Stimulated activated CD4-positive, alpha-beta T cell treated with anti-CD3 and anti-CD28 coated beads, Interleukin-4, amount 100 ng/mL, for 4 hours (primary cell): ENCODE data around the gene CDK6.

ENCODE experiments used
- DNase-seq, 2 experiments: peaks; one replicate each; pipeline ENCODE4 v3.0.0-alpha.2; 2020

CDK6 gene

DNA sequence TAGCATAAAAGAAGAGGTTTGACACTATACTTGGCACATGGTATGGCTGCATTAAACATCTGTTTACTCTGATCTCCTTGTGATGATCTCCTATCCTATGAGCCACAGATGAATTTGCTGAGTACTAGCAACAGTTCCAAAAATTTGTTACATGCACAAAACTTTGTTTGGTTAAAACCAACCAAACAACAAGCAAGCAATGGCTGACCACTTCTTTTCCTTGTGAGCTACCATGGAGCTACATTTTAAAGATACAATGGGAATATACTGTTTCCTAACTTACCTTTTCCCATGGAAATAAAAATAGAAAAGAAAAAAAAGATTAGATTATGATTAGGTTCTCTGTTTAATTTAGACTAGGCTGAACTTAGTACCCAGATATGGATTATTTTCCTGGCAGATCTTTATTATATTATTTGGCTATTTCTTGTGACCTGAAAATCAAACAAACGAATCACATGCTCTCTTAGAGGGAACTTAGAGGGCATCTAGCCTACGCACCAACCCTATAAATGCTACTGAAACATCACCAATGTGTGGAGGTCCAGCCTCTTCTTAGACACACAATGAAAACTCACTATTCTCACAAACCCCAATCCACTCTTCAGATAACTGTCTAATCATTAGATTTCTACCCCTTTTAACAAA lies 166.0 kb downstream of the CDK6 start:
- DNase-seq: no peak

DNA sequence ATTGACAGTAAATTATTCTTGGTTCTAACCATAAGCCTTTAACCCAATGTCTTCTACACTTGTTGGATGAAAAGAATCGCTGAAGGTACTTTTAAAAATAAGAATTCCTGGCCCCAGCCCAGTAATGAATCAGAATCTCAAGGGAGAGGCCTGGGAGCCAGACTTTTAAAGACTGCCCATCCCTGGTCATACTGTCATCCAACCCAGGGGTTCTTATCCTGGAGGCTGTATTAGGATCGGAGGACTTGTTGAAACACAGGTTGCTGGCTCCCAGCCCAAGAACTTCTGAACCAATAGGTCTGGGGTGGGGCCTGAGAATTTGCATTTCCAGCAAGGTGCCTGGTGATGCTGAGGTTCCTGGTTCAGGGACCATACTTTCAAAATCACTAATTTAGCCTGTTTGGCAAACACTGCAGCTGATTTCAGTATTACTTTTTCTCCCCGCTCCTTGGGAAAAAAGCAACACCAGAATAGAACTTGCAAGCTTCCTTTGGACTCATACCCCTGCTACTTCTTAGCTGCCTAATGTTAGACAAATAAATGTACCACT lies 166.7 kb downstream of the CDK6 start:
- DNase-seq: no peak

DNA sequence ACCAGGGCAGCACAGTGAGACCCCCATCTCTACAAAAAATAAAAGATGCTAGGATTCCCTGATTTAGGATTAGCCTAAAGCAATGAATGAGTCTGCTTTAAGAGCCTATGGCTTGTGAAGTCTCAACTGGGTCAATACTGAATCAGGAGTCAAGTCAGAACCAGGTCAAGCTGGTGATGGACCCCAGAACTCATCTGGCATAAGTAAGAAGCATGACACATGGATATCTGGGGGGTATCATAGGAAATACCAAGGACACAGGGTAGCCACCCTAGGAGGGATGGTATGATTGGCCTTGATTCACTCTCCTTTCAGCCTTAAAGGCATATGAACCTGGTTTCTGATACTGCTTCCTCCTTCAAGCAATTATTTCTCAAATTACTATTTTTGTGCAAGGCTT lies 167.8 kb downstream of the CDK6 start:
- no peak for DNase-seq

DNA sequence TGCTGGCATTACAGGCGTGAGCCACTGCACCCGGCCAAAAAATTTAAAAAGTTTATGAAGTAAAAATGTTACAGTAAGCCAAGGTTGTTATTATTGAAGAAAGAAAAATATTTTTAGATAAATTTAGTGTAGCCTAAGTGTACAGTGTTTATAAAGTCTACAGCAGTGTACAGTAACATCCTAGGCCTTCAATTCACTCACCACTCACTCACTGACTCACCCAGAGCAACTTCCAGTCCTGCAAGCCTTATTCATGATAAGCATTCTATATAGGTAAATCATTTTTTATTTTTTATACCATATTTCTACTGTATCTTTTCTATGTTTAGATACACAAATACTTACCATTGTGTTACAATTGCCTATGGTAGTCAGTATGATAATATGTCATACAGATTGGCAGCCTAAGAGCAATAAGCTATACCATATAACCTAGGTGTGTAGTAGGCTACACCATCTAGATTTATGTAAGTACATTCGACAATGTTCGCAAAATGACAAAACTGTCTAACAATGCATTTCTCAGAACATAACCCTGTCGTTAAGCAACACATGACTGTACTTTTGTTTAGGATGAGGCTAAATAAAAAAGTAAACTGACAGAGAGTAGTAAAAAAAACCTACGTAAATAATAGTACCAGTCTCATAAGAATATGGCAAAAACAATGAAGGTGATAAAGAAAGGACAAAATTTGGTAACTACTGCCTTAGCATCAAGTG lies 168.4 kb downstream of the CDK6 start:
- no peak for DNase-seq

DNA sequence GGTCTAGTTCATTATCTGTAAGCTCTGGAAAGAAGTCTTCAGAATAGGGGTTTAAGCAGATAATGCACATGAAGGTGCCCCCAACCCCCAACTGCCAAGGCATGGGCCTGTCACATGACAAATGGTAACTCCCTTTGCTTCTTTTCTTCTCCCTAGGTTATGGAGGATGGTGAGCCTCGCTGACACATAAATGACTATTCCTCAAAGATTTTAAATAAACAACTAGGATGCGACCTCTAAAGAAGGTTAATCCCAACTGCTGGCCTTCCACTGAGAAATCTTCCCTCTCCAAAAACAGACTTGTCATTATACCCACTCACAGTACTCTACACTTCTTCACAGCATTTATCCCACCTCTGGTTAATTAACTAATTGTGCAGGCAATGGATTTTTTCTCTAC lies 170.4 kb downstream of the CDK6 start:
- DNase-seq: no peak

DNA sequence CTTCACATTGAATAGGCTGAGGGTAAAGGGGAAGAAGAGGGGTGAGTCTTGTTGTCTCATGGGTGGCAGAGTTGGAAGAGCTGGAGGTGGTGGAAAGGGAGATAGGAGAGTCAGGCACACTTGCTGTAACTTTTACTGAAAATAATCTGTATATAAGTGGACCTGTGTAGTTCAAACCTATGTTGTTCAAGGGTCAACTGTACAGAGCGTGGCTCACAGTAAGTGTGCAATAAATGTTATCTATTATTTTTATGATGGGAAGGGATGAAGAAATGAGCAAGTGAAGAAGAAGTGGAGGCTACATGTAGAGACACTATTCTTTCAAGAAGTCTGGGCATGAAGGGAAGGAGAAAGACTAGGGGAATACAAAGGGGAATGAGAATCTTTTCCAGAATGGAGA lies 174.7 kb downstream of the CDK6 start:
- no peak for DNase-seq

DNA sequence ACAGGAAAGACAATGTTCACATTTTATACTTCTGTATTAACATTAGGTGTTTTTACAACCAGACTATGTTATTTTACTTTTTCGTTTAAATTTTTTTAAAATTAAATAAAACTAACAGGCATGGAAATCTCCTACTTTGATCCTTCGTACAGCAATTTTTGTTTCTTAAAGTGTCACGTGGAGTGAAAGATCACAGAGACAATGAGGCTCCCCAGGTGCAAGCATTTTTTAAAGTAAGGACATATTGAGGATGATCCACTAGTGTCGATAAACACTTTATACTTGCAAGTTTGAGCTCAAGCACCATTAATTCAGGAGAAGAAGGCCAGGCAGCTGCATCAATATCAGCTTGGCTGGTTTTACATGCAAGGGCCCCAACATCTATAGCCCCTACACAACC lies 177.7 kb downstream of the CDK6 start:
- DNase-seq: no peak

DNA sequence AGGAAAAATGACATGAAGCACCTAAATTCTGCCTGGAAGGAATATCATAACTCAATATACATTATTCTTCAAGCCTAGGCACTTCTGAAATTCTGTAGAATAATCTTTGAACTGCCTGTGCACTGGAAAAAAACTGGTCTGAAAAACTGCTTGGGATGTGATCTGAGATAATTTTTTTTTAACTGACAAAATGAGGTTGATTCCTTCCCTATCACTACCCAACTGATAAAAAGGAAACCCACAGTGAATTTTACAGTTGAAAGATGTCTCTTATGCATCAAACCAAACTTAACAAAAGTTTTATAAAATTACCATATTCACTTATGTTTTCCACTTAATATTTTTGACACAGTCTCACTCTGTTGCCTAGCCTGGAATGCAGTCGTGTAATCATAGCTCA lies 179.0 kb downstream of the CDK6 start:
- no peak for DNase-seq

DNA sequence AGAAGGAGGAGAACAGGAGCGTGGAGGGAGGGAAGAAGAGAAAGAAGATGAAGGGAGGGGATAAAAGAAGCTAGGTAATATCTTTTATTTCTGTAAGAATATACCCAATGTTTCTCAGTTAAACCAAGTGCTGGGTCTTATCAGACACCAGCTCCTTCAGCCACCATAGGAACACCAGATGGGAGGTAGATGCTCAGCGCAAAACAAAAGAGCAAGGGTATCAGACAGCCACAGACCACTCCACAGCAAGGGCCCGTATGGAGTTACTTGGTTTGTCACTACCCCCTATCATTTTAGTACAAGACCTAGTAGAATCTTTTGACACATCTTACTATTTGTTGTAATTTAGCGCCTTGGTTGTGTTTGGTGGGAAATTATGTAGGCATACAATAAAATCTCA lies 180.3 kb downstream of the CDK6 start:
- no peak for DNase-seq

DNA sequence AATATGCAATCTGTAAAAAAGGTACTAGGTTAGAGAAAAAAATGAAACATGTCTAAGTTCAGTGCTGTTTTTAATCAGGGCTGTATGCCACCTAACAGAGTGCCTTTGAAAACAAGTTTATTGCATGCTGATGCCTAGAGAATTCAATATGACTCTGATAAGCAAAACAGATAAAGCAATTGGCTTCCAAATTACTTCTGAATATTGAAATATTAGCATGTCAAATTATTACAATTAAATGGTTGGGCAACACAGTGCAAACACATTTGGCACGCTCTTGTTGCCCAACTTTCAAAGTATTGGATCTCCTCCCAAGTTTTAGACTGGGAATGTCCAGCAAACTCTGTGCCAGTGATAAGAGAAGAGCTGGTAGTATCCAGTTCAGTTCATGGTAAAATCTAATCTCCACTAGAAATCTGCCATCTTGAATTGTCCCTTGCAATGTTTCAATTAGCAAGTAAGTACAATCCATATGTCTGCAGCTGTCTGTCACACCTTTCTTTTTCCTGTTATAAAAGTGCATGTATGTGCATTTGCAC lies 181.0 kb downstream of the CDK6 start:
- DNase-seq: no peak

DNA sequence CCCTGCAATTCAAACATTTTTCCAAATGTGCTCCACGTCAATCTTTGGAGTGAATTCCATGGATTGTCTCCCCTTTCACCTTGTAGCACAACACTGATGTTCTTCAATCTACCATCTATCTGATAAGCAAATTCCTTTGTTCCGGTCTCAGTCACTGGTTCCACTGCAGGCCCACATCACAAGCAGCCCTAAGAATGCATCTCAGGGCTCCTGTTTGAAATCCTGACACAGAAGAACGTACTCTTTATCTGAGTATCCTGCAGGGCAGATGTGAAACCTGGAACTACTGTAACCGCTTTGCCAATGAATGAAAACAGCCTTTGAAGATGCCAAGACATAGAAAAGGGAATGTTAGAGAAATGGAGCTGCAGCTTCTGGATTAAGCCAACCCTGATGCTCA lies 183.2 kb downstream of the CDK6 start:
- no peak for DNase-seq

DNA sequence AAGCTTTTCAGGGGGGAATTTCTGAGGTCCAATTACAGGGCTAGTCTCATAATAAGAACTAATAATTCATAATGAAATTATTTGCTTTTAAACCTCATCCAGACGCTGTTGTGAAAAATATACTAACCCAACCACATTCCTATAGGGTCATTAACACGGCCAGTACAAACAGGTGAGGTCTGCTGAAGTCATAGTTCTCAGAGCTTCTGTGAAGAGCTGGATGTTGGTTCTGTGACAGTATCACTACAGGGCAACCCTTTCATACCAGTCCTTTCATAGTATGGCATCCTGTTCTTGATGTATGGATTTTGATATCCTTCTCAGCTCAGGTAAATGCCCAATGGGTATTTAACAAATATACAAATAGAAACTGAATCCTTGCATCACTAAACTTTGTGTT lies 183.8 kb downstream of the CDK6 start:
- no peak for DNase-seq

DNA sequence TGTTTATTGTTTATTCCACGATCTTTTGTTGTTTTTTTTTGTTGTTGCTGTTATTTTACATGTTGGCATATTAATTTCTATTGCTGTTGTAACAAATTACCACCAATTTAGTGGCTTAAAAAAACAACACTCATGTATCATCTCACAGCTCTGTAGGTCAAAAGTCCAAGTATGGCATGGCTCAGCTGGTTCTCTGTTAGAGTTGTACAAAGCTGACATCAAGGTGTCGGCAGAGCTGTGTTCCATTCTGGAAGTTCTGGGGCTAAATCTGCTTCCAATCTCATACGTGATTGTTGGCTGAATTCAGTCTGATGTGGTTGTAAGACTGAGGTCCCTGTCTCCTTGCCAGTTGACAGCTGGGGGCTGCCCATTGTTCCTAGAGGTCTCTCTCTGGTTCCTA lies 186.0 kb downstream of the CDK6 start:
- DNase-seq: no peak

DNA sequence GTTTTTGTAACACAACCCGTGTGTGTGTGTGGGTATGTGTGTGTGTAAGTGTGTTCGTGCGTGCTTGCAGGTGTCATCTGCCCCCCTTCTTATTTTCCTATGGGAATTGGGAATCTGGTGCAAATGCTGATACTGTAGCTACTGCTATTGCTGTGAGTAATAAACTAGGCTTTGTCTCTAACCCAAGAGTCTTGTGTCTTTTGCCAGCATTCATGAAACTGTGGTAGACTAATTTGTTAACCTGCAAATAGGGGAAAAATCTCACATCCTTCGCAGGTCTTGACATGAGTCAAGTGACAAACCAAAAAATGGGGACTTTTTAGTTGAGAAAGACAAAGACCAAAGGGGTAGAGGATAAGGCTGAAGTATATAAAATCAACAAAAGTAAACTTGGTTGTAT lies 188.3 kb downstream of the CDK6 start:
- no peak for DNase-seq

DNA sequence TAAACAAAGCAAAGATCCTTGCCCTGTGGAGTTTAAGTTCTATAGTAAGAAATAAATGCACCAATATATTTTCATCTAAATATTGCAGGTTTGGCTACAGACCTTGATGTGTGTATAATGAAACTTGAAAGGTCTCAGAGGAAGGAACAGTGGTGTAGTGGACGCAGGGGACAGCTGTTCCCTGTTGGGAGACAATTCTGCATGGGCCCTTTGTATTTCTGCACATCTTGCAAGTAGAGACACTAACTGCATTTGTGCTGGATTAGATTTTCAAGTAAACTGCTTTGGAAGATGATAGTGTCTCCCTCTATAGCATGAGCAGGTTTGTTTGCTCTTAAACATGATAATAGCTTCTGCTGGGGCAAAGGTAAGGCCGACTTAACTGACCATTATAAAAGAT lies 188.7 kb downstream of the CDK6 start:
- no peak for DNase-seq

DNA sequence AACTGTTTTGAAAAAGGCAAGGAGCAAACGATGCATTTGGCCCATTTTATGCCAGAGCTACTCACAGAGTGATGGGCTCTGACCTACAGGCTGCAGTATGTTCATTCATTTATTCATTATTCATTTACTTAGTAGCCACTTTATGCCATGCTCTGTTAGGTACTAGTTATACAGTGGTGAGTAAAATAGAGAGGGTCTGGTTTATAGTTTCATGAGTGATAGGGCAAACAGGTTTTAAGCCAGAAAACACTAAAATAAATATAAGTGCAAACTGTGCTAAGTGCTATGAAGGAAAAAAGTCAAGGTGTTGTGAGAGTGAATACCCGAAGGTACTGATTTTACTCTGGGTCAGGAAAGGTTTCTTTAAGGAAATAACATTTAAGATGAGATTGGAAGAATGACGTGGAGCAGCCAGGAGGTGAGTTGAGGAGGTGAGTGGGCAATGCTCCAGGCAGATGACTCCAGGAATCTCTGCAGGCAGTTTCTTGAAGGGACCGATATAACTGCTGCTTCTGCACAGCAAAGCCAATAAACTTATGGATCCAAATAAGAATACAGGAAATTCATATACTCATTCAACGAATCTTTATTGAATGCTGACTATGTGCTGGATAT lies 189.3 kb downstream of the CDK6 start:
- no peak for DNase-seq

DNA sequence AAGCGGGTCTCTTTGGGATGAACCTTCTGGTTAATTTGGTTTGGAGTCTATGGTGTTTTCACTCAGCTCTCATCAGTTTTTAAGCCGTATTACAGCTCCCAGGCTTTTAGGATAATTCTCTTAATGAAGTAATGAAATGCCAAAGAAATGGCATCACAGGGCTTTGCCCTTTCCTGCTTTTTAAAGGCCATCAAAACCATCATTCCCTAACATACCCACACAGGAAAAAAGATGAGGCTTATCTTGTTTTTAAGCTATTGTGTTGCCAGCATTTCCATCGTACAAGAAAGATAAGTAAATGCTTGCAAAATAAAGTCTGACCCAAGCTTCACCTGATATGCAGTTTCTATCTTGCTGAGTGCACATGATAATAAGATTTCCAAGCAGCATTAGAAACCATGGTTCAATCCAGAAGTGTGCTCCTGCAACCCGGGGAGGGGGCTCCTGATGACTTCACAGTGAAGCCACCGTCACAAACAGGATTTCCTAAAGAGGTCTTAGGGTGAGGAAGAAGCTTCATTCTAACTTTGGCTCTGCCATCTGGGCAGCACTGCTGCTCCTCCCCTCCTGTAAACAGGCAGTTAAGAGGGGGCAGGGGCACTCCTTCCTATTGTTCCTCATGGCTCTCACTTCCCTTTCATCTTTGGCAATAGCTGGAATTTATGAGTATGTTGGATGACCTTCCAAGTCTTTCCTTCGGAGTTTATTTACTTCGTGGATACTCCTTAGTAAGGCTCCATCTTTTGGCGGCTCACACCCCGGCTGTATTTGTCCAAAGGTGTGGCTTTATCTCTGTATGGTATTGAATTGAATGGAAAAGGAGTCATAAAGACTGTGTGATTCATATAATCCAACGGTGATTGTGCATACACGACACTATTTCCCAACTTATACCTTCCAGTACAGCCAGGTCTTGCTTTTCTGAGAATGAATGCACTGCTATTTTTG lies 191.0 kb downstream of the CDK6 start:
- no peak for DNase-seq

DNA sequence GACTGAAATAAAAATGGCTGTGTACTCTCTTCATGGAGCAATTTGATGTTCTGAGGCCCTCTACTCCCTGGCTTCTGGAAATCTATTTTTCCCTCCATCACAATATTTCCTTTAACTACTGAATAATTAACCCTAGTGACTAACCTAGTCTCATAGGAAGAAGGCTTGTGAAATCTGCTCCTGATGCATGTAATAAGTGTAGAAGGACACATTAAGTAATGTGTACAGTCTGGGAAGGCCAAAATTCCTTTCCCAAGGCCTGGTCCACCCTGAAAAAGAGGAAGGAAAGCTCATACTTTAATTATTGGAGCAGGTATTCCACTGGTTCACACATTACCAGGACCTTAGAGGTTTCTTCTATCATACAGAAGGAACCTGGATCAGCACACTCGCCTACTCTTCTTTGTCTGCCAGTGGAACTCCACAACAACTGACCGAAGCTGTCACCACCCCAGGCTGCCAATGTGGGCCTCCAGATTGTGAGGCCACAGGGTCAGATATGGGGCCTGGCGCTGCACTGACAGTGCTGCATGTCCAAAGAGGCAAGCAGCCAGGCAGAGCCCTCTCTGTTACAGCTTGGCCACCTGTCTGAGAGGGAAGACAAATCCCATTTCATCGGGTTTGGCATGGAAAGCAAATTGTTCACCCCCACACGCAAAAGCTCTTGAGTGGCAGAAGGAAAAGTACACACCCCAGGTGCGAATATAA lies 191.8 kb downstream of the CDK6 start:
- DNase-seq: no peak

DNA sequence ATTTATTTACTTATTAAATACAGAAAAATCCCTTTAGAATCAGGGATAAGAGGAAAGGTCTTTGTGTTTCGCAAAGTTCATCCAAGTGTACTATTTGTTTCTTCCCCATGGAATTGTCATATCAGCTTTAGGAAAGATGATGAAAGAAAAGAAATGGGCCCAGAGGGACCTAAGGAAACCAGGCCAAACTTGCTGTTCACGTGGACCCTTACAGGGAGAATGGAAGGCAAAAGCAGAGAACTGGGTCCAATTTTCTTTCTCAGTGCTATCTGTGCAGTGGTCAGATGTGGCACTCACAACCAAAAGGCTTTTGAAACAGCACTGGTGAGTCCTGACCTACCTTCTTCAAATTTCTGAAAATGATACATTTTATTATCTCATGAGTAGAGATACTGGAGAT lies 192.6 kb downstream of the CDK6 start:
- no peak for DNase-seq

DNA sequence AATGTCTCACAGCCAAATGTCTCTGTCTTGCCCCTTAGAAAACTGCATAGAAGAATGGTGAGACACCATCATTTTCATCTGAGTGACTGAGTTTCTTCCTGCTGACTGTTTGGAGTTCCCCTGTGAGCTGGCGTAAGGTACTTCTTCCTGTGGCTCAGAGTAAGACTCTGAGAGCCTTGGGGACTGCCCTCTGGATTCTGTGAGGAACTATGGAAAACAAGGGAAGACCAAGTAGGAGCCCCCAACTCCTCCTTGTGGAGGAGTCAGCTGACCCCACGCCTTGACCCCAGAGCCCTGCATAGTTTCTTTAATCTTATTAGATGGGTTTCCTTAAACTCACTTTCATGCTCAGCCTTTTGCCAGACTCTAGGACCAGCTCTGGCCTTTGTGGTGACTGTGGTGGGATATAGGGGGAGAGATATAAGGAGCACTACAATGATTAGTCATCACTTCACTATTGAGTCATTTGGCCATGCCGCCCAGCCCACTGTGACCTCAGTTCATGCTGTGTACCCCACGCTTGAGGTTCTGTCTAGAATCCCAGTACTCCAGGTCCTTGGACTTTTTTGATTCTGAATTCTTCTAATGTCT lies 194.4 kb downstream of the CDK6 start:
- DNase-seq: peak; percentile 29 to 40

DNA sequence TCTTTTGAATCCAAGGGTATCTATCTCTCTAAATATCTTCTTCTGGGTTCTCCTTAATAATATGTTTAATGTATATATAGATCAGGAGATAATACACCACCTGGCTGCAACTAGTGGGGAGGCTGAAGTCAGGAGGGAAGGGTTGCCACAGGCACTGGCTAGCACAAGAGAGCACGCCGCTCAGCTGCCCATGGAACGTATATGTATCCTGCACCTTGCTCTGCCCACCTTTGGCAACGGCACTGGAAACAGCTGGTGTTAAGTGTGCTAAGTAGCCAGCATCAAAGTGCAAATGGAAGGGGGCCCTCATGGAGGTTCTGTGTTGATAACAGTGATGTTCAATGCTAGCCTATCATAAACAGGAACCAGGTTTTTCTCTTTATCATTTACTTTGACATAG lies 196.4 kb downstream of the CDK6 start:
- no peak for DNase-seq
